HepG2 (cell line): Measurements from ENCODE around the gene TJAP1. TPM values are rescaled to one million over a fixed set of nuclear protein-coding genes. Genes with fewer than 3 reads are reported as not detected.

Source experiments
- AGO1 ChIP-seq: fragments of 200-400 bp; formaldehyde crosslinking; IDR thresholded peaks from 2 replicates; pipeline ENCODE4 v1.6.1; 2017; ENCODE audit warnings: mild to moderate bottlenecking, low read depth, low read length, moderate library complexity; ENCODE audit not compliant: poor library complexity, severe bottlenecking
- ATF4 ChIP-seq, 2 experiments: fragments of 450-650 bp in 1 of 2; sonication (generic) in 1 of 2; formaldehyde crosslinking; IDR thresholded peaks; 2 replicates each; pipeline versions ENCODE4 v1.5.0 to v1.8.0; 2020 to 2022; ENCODE audit warnings: mild to moderate bottlenecking in 1 of 2, missing genetic modification reagents in 1 of 2
- EEA1 ChIP-seq: sonication (generic); formaldehyde crosslinking; IDR thresholded peaks from 2 replicates; pipeline ENCODE4 v1.5.1; 2020; ENCODE audit warnings: mild to moderate bottlenecking, missing genetic modification reagents, borderline replicate concordance
- FOXM1 ChIP-seq: sonication (generic); formaldehyde crosslinking; IDR thresholded peaks from 2 replicates; pipeline ENCODE4 v1.5.0; 2020; ENCODE audit warnings: missing genetic modification reagents
- MATR3 ChIP-seq: sonication (generic); formaldehyde crosslinking; IDR thresholded peaks from 2 replicates; pipeline ENCODE4 v1.4.0; 2020; ENCODE audit warnings: missing genetic modification reagents
- MEIS2 ChIP-seq: sonication (generic); formaldehyde crosslinking; IDR thresholded peaks from 2 replicates; pipeline ENCODE4 v1.9.0; 2021; ENCODE audit warnings: mild to moderate bottlenecking, missing genetic modification reagents
- MLLT10 ChIP-seq: sonication (generic); formaldehyde crosslinking; IDR thresholded peaks from 2 replicates; pipeline ENCODE4 v1.4.0; 2020; ENCODE audit warnings: missing genetic modification reagents
- PHB2 ChIP-seq: fragments of 450-650 bp; IDR thresholded peaks from 2 replicates; pipeline ENCODE4 v1.6.1; 2018; ENCODE audit not compliant: partially characterized antibody
- RBFOX2 ChIP-seq: fragments of 200-400 bp; formaldehyde crosslinking; IDR thresholded peaks from 2 replicates; pipeline ENCODE4 v1.6.1; 2017; ENCODE audit warnings: low read depth, mild to moderate bottlenecking, low read length
- SYNCRIP ChIP-seq: fragments of 200-400 bp; formaldehyde crosslinking; IDR thresholded peaks from 2 replicates; pipeline ENCODE4 v1.6.1; 2018; ENCODE audit warnings: mild to moderate bottlenecking, low read depth, low read length; ENCODE audit not compliant: insufficient read depth
- ZMAT3 ChIP-seq: sonication (generic); formaldehyde crosslinking; conservative IDR thresholded peaks from 2 replicates; pipeline ENCODE4 v1.7.0; 2021; ENCODE audit warnings: missing genetic modification reagents
- ZNF225 ChIP-seq: sonication (generic); formaldehyde crosslinking; IDR thresholded peaks from 2 replicates; pipeline ENCODE4 v1.4.0; 2020; ENCODE audit warnings: mild to moderate bottlenecking, missing genetic modification reagents
- ZNF34 ChIP-seq: sonication (generic); formaldehyde crosslinking; IDR thresholded peaks from 2 replicates; pipeline ENCODE4 v1.4.0; 2020; ENCODE audit warnings: mild to moderate bottlenecking, missing genetic modification reagents, borderline replicate concordance
- ZNF670 ChIP-seq: sonication (generic); formaldehyde crosslinking; IDR thresholded peaks from 2 replicates; pipeline ENCODE4 v1.8.0; 2022; ENCODE audit warnings: mild to moderate bottlenecking, missing genetic modification reagents, borderline replicate concordance
- ZNF75D ChIP-seq: sonication (generic); formaldehyde crosslinking; IDR thresholded peaks from 2 replicates; pipeline ENCODE4 v1.8.1; 2023; ENCODE audit warnings: missing genetic modification reagents, mild to moderate bottlenecking, borderline replicate concordance
- ZNF782 ChIP-seq: sonication (generic); formaldehyde crosslinking; IDR thresholded peaks from 2 replicates; pipeline ENCODE4 v1.4.0; 2020; ENCODE audit warnings: missing genetic modification reagents, mild to moderate bottlenecking, borderline replicate concordance
- ZNF788 ChIP-seq: sonication (generic); formaldehyde crosslinking; IDR thresholded peaks from 2 replicates; pipeline ENCODE4 v1.5.0; 2020; ENCODE audit warnings: mild to moderate bottlenecking, missing genetic modification reagents, borderline replicate concordance
- ZSCAN12 ChIP-seq: sonication (generic); formaldehyde crosslinking; IDR thresholded peaks from 2 replicates; pipeline ENCODE4 v1.9.0; 2021; ENCODE audit warnings: mild to moderate bottlenecking, missing genetic modification reagents
- polyA plus RNA-seq, 8 experiments: library from polyadenylated mRNA; depleted of rRNA in 3 of 8; stranded (reverse) in 7 of 8; unstranded in 1 of 8; fragments of >200 nt; fragmentation: Illumina TruSeq in 4 of 8; extraction: Trizol in 4 of 8; gene quantifications; 2 replicates each; pipeline versions ENCODE4 v1.2.1 to v1.2.3, GENCODE V29; 2011 to 2016; ENCODE audit warnings: low read depth in 4 of 8, missing spikeins in 1 of 8, mixed read lengths in 1 of 8; ENCODE audit not compliant: insufficient read depth in 1 of 8
- total RNA-seq, 5 experiments: library from RNA; depleted of rRNA; stranded (reverse); fragments of >200 nt; fragmentation: Illumina TruSeq; extraction: Trizol; gene quantifications; 2 replicates each; pipeline ENCODE4 v1.2.3, GENCODE V29; 2016; ENCODE audit warnings: low read depth in 1 of 5
- TF ChIP-seq, protein P1 (sequence below): sonication (generic); formaldehyde crosslinking; IDR thresholded peaks from 2 replicates; pipeline ENCODE4 v1.8.0; 2022; ENCODE audit warnings: mild to moderate bottlenecking, missing genetic modification reagents, borderline replicate concordance
- TF ChIP-seq, protein P2 (sequence below), 2 experiments: sonication (generic) in 1 of 2; formaldehyde crosslinking in 1 of 2; IDR thresholded peaks; 2 replicates each; pipeline versions ENCODE4 v1.4.0 to v1.6.1; 2018 to 2020; ENCODE audit warnings: missing genetic modification reagents in 2 of 2, borderline replicate concordance in 1 of 2, low read depth in 1 of 2, mild to moderate bottlenecking in 1 of 2, missing biosample characterization in 1 of 2
- TF ChIP-seq, protein P3 (sequence below): IDR thresholded peaks from 2 replicates; pipeline ENCODE4 v1.4.0; 2020; ENCODE audit warnings: mild to moderate bottlenecking, missing genetic modification reagents

TJAP1 gene
- total and polyA plus RNA-seq, 2 of the 13 experiments (the other 11 are each of a cell fraction or from before 2014, with no cell fraction given) = 15.7 to 41.6 TPM

DNA sequence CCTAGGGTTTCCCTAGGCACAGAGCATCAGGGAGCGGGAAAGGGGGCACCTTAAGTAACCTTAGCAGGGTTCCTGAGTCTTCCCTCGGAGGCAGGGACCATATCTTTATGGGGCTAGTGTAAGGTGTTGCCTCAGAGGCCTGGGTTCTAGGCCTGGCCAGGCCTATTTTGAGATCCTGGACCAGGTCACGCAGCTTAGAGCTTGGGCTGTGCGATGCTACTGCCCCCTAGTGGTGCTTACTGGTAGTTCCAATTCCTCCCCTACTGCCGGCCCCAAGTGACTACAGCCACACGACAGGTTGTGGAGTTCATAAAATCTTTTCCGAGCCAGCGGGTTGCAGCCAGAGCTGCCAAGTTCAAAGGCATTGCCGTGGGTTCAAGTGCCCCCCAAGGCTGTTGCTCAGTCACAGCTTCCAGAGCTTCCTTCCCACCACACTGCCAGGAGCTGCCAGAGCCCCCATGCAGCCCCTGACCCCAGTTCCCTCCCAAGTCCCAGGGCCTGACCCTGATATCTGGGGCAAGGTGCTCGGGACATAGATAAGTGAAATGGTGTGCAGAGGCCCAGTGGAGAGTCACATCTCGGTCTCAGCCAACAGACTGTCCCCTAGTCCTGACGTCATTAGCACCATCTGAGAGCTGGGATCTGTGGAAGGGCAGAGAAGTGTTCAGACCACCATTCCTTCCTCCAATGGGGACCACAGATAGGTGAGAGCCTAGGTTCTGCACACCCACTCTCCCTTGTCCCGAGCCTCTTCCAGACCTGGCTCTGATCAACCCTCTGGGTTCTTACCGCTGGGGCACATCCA, 29.5 kb downstream of the TJAP1 start (continued):
- TF ChIP-seq EEA1 (CRISPR knock-in tag) (no peak), ZNF670 (no peak), ZSCAN12 (CRISPR knock-in tag) (no peak), ZNF782 (CRISPR knock-in tag) (no peak), SYNCRIP (no peak), ZNF788 (no peak), ZMAT3 (CRISPR knock-in tag) (no peak), ZNF34 (CRISPR knock-in tag) (no peak), ZNF225 (CRISPR knock-in tag) (no peak), MLLT10 (CRISPR knock-in tag) (no peak), ATF4 (CRISPR knock-in tag; IDR thresholded peaks at IDR 0.05) (no peak), RBFOX2 (no peak), AGO1 (no peak), MEIS2 (CRISPR knock-in tag) (no peak), MATR3 (CRISPR knock-in tag) (no peak), PHB2 (no peak), FOXM1 (CRISPR knock-in tag) (no peak), ZNF75D (no peak)
- TF ChIP-seq, protein P1, sequence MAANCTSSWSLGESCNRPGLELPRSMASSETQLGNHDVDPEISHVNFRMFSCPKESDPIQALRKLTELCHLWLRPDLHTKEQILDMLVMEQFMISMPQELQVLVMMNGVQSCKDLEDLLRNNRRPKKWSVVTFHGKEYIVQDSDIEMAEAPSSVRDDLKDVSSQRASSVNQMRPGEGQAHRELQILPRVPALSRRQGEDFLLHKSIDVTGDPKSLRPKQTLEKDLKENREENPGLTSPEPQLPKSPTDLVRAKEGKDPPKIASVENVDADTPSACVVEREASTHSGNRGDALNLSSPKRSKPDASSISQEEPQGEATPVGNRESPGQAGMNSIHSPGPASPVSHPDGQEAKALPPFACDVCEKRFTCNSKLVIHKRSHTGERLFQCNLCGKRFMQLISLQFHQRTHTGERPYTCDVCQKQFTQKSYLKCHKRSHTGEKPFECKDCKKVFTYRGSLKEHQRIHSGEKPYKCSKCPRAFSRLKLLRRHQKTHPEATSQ (CRISPR knock-in tag) = no peak
- TF ChIP-seq, protein P2, sequence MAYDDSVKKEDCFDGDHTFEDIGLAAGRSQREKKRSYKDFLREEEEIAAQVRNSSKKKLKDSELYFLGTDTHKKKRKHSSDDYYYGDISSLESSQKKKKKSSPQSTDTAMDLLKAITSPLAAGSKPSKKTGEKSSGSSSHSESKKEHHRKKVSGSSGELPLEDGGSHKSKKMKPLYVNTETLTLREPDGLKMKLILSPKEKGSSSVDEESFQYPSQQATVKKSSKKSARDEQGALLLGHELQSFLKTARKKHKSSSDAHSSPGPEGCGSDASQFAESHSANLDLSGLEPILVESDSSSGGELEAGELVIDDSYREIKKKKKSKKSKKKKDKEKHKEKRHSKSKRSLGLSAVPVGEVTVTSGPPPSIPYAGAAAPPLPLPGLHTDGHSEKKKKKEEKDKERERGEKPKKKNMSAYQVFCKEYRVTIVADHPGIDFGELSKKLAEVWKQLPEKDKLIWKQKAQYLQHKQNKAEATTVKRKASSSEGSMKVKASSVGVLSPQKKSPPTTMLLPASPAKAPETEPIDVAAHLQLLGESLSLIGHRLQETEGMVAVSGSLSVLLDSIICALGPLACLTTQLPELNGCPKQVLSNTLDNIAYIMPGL (CRISPR knock-in tag; IDR thresholded peaks at IDR 0.05; ENCODE audit: borderline replicate concordance in 1 of 2, low read depth in 1 of 2) = peak; percentile 38 to 73; a peak in 2 of 4 replicates
- TF ChIP-seq, protein P3, sequence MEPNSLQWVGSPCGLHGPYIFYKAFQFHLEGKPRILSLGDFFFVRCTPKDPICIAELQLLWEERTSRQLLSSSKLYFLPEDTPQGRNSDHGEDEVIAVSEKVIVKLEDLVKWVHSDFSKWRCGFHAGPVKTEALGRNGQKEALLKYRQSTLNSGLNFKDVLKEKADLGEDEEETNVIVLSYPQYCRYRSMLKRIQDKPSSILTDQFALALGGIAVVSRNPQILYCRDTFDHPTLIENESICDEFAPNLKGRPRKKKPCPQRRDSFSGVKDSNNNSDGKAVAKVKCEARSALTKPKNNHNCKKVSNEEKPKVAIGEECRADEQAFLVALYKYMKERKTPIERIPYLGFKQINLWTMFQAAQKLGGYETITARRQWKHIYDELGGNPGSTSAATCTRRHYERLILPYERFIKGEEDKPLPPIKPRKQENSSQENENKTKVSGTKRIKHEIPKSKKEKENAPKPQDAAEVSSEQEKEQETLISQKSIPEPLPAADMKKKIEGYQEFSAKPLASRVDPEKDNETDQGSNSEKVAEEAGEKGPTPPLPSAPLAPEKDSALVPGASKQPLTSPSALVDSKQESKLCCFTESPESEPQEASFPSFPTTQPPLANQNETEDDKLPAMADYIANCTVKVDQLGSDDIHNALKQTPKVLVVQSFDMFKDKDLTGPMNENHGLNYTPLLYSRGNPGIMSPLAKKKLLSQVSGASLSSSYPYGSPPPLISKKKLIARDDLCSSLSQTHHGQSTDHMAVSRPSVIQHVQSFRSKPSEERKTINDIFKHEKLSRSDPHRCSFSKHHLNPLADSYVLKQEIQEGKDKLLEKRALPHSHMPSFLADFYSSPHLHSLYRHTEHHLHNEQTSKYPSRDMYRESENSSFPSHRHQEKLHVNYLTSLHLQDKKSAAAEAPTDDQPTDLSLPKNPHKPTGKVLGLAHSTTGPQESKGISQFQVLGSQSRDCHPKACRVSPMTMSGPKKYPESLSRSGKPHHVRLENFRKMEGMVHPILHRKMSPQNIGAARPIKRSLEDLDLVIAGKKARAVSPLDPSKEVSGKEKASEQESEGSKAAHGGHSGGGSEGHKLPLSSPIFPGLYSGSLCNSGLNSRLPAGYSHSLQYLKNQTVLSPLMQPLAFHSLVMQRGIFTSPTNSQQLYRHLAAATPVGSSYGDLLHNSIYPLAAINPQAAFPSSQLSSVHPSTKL (CRISPR knock-in tag) = peak; percentile 25; the same call in 1 of the 2 replicates
